GM23248 (cell line): ENCODE results near the gene RGMA.

ENCODE experiments used
- EZH2 ChIP-seq: fragments of 200-600 bp; sonication (generic); IDR thresholded peaks from 2 replicates; pipeline ENCODE4 v1.6.1; 2018; ENCODE audit warnings: antibody characterized with exemption, mild to moderate bottlenecking; ENCODE audit not compliant: insufficient read depth, poor library complexity, severe bottlenecking
- EZH2phosphoT487 ChIP-seq: fragments of 200-600 bp; sonication (generic); IDR thresholded peaks from 2 replicates; pipeline ENCODE4 v1.6.1; 2018; ENCODE audit warnings: antibody characterized with exemption, moderate library complexity, mild to moderate bottlenecking, low read depth; ENCODE audit not compliant: insufficient read depth

- TF ChIP-seq EZH2: no peak
- TF ChIP-seq EZH2phosphoT487: no peak
Observed at GRCh38 chr15:93052090-93052879, 36.7 kb downstream of the RGMA start.
